PC-9 (cell line): ENCODE data around the gene TRIML1.

Experiments used
- CTCF ChIP-seq: fragments of 200-600 bp; sonication (generic); conservative IDR thresholded peaks from 2 replicates; pipeline ENCODE4 v1.6.1; 2017; ENCODE audit warnings: mixed run types, antibody characterized with exemption, mild to moderate bottlenecking, moderate library complexity
- EZH2 ChIP-seq: fragments of 200-600 bp; sonication (generic); IDR thresholded peaks from 2 replicates; pipeline ENCODE4 v1.8.0; 2017; ENCODE audit warnings: antibody characterized with exemption, low read depth

- TF ChIP-seq CTCF (no peak), EZH2 (no peak)
Observed at GRCh38 chr4:188110741-188111471, 28.3 kb upstream of the TRIML1 start.
